ENCODE measurements around the gene ASF1B.
A peak's percentile ranks its signal among the peaks of the same experiment; 100 is the strongest.

DNA sequence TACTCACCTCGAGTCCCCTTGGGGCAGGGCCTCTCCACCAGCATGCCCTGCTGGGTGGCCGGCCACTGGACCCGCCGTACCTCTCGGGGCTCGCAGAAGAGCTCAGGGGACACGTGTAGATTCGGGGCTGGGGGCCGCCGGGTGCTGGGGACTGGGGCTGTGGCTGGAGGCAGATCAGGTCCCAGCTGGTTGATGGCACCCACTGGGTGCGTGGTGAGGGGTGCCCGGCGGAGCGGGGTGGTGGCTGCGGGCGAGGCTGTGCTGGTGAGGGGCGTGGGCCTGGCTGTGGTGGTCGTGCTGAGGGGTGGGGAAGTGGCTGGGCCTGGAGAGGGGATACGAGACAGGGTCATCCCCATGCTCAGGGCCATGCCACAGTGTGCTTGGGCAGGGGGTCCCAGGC lies 24.9 kb upstream of the ASF1B start:
- TF ChIP-seq CTCF (conservative IDR thresholded peaks at IDR 0.05; ENCODE audit: low read depth in 2 of 2) (no peak), POLR2AphosphoS5 (IDR thresholded peaks at IDR 0.05; ENCODE audit: low read depth) (peak; percentile 29; the same call in 1 of the 2 replicates), EZH2 (IDR thresholded peaks at IDR 0.05; ENCODE audit: low read depth, unreplicated experiment) (no peak), EZH2phosphoT487 (IDR thresholded peaks at IDR 0.05; ENCODE audit: unreplicated experiment) (no peak), REST (IDR thresholded peaks at IDR 0.05; ENCODE audit: unreplicated experiment) (no peak), ETS1 (IDR thresholded peaks at IDR 0.05) (no peak), CREB1 (CRISPR knock-in tag; IDR thresholded peaks at IDR 0.05; ENCODE audit: low read depth) (no peak), JUNB (IDR thresholded peaks at IDR 0.05; ENCODE audit: unreplicated experiment) (no peak)

Measured in GM23338 (cell line).